A549 treated with Mapracorat at 1 μM for 4 hours (cell line): ENCODE results near the gene CTXND1. TPM values are rescaled to one million over a fixed set of nuclear protein-coding genes. Genes with fewer than 3 reads are reported as not detected.

Experiments used
- total RNA-seq: library from RNA; stranded (reverse); fragments of 200-300 nt; extraction: Qiagen RNA extraction; gene quantifications from 5 replicates; pipeline ENCODE4 v1.2.3, GENCODE V29; 2022

CTXND1 gene
- total RNA-seq, result not detected in 5 replicates

GRCh38 chr15:80252121-80252518 lies at the start of gene CTXND1:
Gene CTXND1 (minus strand): TSS chr15:80252213. CDS start chr15:80201949, 50,264 bp downstream.

GRCh38 chr15:80152896-80153876 lies 98.8 kb downstream of the CTXND1 start, which contains the start of gene FAH:
Gene FAH (plus strand): TSS chr15:80152999. CDS start chr15:80153055, 56 bp downstream.

Other genes with a start within 250 kb of the CTXND1 start
- 96.4 to 118 TPM (median 99.9 TPM) in 5 replicates for gene ZFAND6, start 192.5 kb downstream of the CTXND1 start, total RNA-seq
- gene FAH, start 99.2 kb downstream of the CTXND1 start, total RNA-seq, result 31.5 to 35.4 TPM (median 33.1 TPM) in 5 replicates
- gene ARNT2, start 152.2 kb upstream of the CTXND1 start, total RNA-seq, result 14.2 to 18.2 TPM (median 17.2 TPM) in 5 replicates